PC-9 (cell line): ENCODE measurements around the gene U2SURP. TPM values are rescaled to one million over a fixed set of nuclear protein-coding genes. Genes with fewer than 3 reads are reported as not detected.

Experiments
- BruUV-seq: library from RNA; stranded (reverse); fragments of 400-500 nt; replicated peaks from 2 replicates; lab custom pipeline; 2021; lab: Mats Ljungman, UMichigan
- CTCF ChIA-PET: fragments of 300-600 bp; sonication (Branson Sonifier 250); formaldehyde crosslinking; loops from one replicate; lab custom pipeline; 2022; ENCODE audit warnings: antibody characterized with exemption; lab: Charles Lee
- POLR2A ChIA-PET: fragments of 300-600 bp; sonication (Branson Sonifier 250); formaldehyde crosslinking; loops from one replicate; lab custom pipeline; 2022; ENCODE audit warnings: antibody characterized with exemption; ENCODE audit not compliant: unreplicated experiment; lab: Charles Lee
- DNase-seq, 2 experiments: peaks; one replicate each; pipeline versions ENCODE4 v3.0.0 to v3.0.0-alpha.2; 2015 to 2022; ENCODE audit warnings: mixed read lengths in 1 of 2
- H2AFZ ChIP-seq: fragments of 200-600 bp; sonication (generic); 2 replicates; pipeline ENCODE4 v1.8.1; 2017; ENCODE audit warnings: antibody characterized with exemption
- H3F3A ChIP-seq: fragments of 200-600 bp; sonication (generic); 2 replicates; pipeline ENCODE4 v1.8.1; 2017; ENCODE audit warnings: antibody characterized with exemption, mild to moderate bottlenecking, low read depth; ENCODE audit not compliant: insufficient read depth
- H3K27ac ChIP-seq: fragments of 200-600 bp; sonication (generic); 2 replicates; pipeline ENCODE4 v1.6.1; 2016; ENCODE audit warnings: mixed run types
- H3K27me3 ChIP-seq: fragments of 200-600 bp; sonication (generic); 2 replicates; pipeline ENCODE4 v1.6.1; 2016; ENCODE audit warnings: low read depth, mixed run types; ENCODE audit not compliant: insufficient read depth
- H3K36me3 ChIP-seq: fragments of 200-600 bp; sonication (generic); 2 replicates; pipeline ENCODE4 v1.6.1; 2016; ENCODE audit warnings: low read depth, mixed run types
- H3K4me1 ChIP-seq: fragments of 200-600 bp; sonication (generic); replicated peaks from 2 replicates; pipeline ENCODE4 v1.6.1; 2016; ENCODE audit warnings: mixed run types; ENCODE audit not compliant: insufficient read depth
- H3K4me2 ChIP-seq: fragments of 200-600 bp; sonication (generic); 2 replicates; pipeline ENCODE4 v1.6.1; 2017; ENCODE audit warnings: mixed run types
- H3K4me3 ChIP-seq: fragments of 200-600 bp; sonication (generic); 2 replicates; pipeline ENCODE4 v1.6.1; 2016; ENCODE audit warnings: mixed run types
- H3K79me2 ChIP-seq: fragments of 200-600 bp; sonication (generic); 2 replicates; pipeline ENCODE4 v1.6.1; 2017; ENCODE audit warnings: low read depth, mixed run types
- H3K9me2 ChIP-seq: fragments of 200-600 bp; sonication (generic); 2 replicates; pipeline ENCODE4 v1.8.1; 2017; ENCODE audit warnings: mild to moderate bottlenecking; ENCODE audit not compliant: insufficient read depth
- H3K9me3 ChIP-seq: fragments of 200-600 bp; sonication (generic); 2 replicates; pipeline ENCODE4 v1.8.1; 2016; ENCODE audit warnings: low read depth; ENCODE audit not compliant: insufficient read depth
- H4K20me1 ChIP-seq: fragments of 200-600 bp; sonication (generic); 2 replicates; pipeline ENCODE4 v1.8.1; 2017; ENCODE audit not compliant: insufficient read depth
- CTCF ChIP-seq: fragments of 200-600 bp; sonication (generic); conservative IDR thresholded peaks from 2 replicates; pipeline ENCODE4 v1.6.1; 2017; ENCODE audit warnings: mixed run types, antibody characterized with exemption, mild to moderate bottlenecking, moderate library complexity
- EZH2 ChIP-seq: fragments of 200-600 bp; sonication (generic); IDR thresholded peaks from 2 replicates; pipeline ENCODE4 v1.8.0; 2017; ENCODE audit warnings: antibody characterized with exemption, low read depth
- intact Hi-C: fragments of 100-400 bp; cut with micrococcal nuclease; formaldehyde crosslinking; loops from one replicate; pipeline ENCODE4 v1.10.0; 2022; ENCODE audit not compliant: unreplicated experiment
- total RNA-seq: library from RNA; stranded (reverse); gene quantifications from 2 replicates; pipeline ENCODE4 v1.2.3, GENCODE V29; 2021

The U2SURP gene
- total RNA-seq, 1 experiment from 2014 or later: 126 TPM

- intact Hi-C loops: no loop called here
- Histone ChIP-seq H3K27me3 (no peaks in the 10 kb centered on the region), H3K79me2 (no peaks in the 10 kb centered on the region), H3K9me3 (no peaks in the 10 kb centered on the region), H3K27ac (no peak overlapping the region), H3F3A (no peaks in the 10 kb centered on the region), H4K20me1 (no peaks in the 10 kb centered on the region), H2AFZ (no peak overlapping the region), H3K4me1 (no peaks in the 10 kb centered on the region), H3K4me3 (no peak overlapping the region), H3K9me2 (no peaks in the 10 kb centered on the region), H3K36me3 (no peaks in the 10 kb centered on the region), H3K4me2 (no peak overlapping the region)
- POLR2A ChIA-PET: no interaction called here
- TF ChIP-seq CTCF: no peak
- no peak for DNase-seq
- CTCF ChIA-PET: no interaction called here
- no TSS peak for BruUV-seq
Observed at GRCh38 chr3:143088835-143089234, 87.5 kb downstream of the U2SURP start.

GRCh38 chr3:143089965-143090364, 88.6 kb downstream of the U2SURP start:
- intact Hi-C loops: no loop called here
- H3K9me3 ChIP-seq: no peaks in the 10 kb centered on the region
- no peak for DNase-seq
- H3K4me2 ChIP-seq: no peak overlapping the region
- no peak overlapping the region for H3K4me3 ChIP-seq
- ChIA-PET POLR2A (no interaction called here), CTCF (no interaction called here)
- no peaks in the 10 kb centered on the region for H3K9me2 ChIP-seq
- no peaks in the 10 kb centered on the region for H3K27me3 ChIP-seq
- no peak overlapping the region for H3K27ac ChIP-seq
- H4K20me1 ChIP-seq: no peaks in the 10 kb centered on the region
- no TSS peak for BruUV-seq
- no peak overlapping the region for H2AFZ ChIP-seq
- TF ChIP-seq EZH2 (no peak), CTCF (no peak)
- H3K36me3 ChIP-seq: no peaks in the 10 kb centered on the region
- no peaks in the 10 kb centered on the region for H3K79me2 ChIP-seq
- no peaks in the 10 kb centered on the region for H3K4me1 ChIP-seq
- H3F3A ChIP-seq: no peaks in the 10 kb centered on the region

GRCh38 chr3:143090486-143090885, 89.1 kb downstream of the U2SURP start:
- intact Hi-C loops: no loop called here
- Histone ChIP-seq H3K79me2 (no peaks in the 10 kb centered on the region), H2AFZ (no peak overlapping the region), H3K9me2 (no peaks in the 10 kb centered on the region), H3K9me3 (no peaks in the 10 kb centered on the region), H4K20me1 (no peaks in the 10 kb centered on the region), H3K36me3 (no peaks in the 10 kb centered on the region), H3F3A (no peaks in the 10 kb centered on the region), H3K27ac (no peak overlapping the region), H3K27me3 (0 out of 2 replicates have a peak, but pooled peaks cover under 1% of the 10 kb centered on the region), H3K4me2 (no peak overlapping the region), H3K4me1 (no peaks in the 10 kb centered on the region), H3K4me3 (no peak overlapping the region)
- CTCF ChIA-PET: no interaction called here
- POLR2A ChIA-PET: no interaction called here
- no peak for DNase-seq
- no TSS peak for BruUV-seq
- TF ChIP-seq CTCF: no peak
- no peak for TF ChIP-seq EZH2
